HG03175 (cell line): ENCODE data around the gene QARS1.
A peak's percentile ranks its signal among the peaks of the same experiment; 100 is the strongest.

Source experiments
- ATAC-seq: cut with Tn5 transposase; IDR thresholded peaks from one replicate; pipeline ENCODE4 v1.9.1; 2021; ENCODE audit warnings: mild to moderate bottlenecking, moderate library complexity; ENCODE audit not compliant: unreplicated experiment

Gene QARS1

GRCh38 chr3:49120438-49121131 lies 16.0 kb upstream of the QARS1 start, which contains the start of gene USP19:
USP19 (minus strand) TSS chr3:49120823; CDS start chr3:49119145, 1,678 bp downstream.
- ATAC-seq, result peak; percentile 89

GRCh38 chr3:49120096-49120437 lies 15.5 kb upstream of the QARS1 start:
- peak; percentile 19 for ATAC-seq

GRCh38 chr3:49119439-49119838 lies 14.9 kb upstream of the QARS1 start:
- ATAC-seq, result no peak

GRCh38 chr3:49119036-49119435 lies 14.5 kb upstream of the QARS1 start:
- ATAC-seq, result no peak

- ATAC-seq, result no peak
Observed at GRCh38 chr3:49112262-49112661, 7.7 kb upstream of the QARS1 start.

GRCh38 chr3:49111347-49111746 lies 6.8 kb upstream of the QARS1 start:
- ATAC-seq, result no peak

- no peak for ATAC-seq
Observed at GRCh38 chr3:49110780-49111179, 6.2 kb upstream of the QARS1 start.

GRCh38 chr3:49108346-49108745 lies 3.8 kb upstream of the QARS1 start:
- no peak for ATAC-seq

- no peak for ATAC-seq
Observed at GRCh38 chr3:49104052-49104426, 518 bp downstream of the QARS1 start.

- no peak for ATAC-seq
Observed at GRCh38 chr3:49100046-49100615, 4.4 kb downstream of the QARS1 start.

- no peak for ATAC-seq
Observed at GRCh38 chr3:49098910-49099630, 5.5 kb downstream of the QARS1 start.

GRCh38 chr3:49098429-49098828 lies 6.1 kb downstream of the QARS1 start:
- ATAC-seq, result no peak

GRCh38 chr3:49093853-49094767 lies 10.4 kb downstream of the QARS1 start, which contains the start of gene QRICH1:
QRICH1 (minus strand) TSS chr3:49094071; CDS start chr3:49077017, 17,054 bp downstream.
- ATAC-seq, result peak; percentile 76

- peak; percentile 35 for ATAC-seq
Observed at GRCh38 chr3:49092938-49093852, 11.4 kb downstream of the QARS1 start.

- no peak for ATAC-seq
Observed at GRCh38 chr3:49081429-49081828, 23.1 kb downstream of the QARS1 start.

GRCh38 chr3:49079270-49079669 lies 25.3 kb downstream of the QARS1 start:
- ATAC-seq, result no peak

- ATAC-seq, result no peak
Observed at GRCh38 chr3:49076646-49077045, 27.9 kb downstream of the QARS1 start.

GRCh38 chr3:49076116-49076515 lies 28.4 kb downstream of the QARS1 start:
- ATAC-seq, result no peak

- no peak for ATAC-seq
Observed at GRCh38 chr3:49058011-49058410, 46.5 kb downstream of the QARS1 start.

- no peak for ATAC-seq
Observed at GRCh38 chr3:49057268-49057667, 47.3 kb downstream of the QARS1 start.
